Fibroblast of lung (primary cell): ENCODE results near the gene PDCD10.

Source experiments
- EZH2 ChIP-seq: IDR thresholded peaks from 2 replicates; pipeline ENCODE4 v1.5.1; 2012; ENCODE audit warnings: low read length, control low read depth, mild to moderate bottlenecking; ENCODE audit errors: missing control alignments
- TF ChIP-seq, protein P1 (sequence below), 2 donors: IDR thresholded peaks in 1 of 2; conservative IDR thresholded peaks in 1 of 2; 1 replicate in 1 of 2; 2 replicates in 1 of 2; pipeline ENCODE4 v1.5.1; 2011 to 2012; ENCODE audit warnings: low read length in 2 of 2, control low read depth in 1 of 2, inconsistent platforms in 1 of 2, low read depth in 1 of 2, mild to moderate bottlenecking in 1 of 2

GRCh38 chr3:167742338-167742737 lies 7.6 kb upstream of the PDCD10 start:
- TF ChIP-seq, protein P1, sequence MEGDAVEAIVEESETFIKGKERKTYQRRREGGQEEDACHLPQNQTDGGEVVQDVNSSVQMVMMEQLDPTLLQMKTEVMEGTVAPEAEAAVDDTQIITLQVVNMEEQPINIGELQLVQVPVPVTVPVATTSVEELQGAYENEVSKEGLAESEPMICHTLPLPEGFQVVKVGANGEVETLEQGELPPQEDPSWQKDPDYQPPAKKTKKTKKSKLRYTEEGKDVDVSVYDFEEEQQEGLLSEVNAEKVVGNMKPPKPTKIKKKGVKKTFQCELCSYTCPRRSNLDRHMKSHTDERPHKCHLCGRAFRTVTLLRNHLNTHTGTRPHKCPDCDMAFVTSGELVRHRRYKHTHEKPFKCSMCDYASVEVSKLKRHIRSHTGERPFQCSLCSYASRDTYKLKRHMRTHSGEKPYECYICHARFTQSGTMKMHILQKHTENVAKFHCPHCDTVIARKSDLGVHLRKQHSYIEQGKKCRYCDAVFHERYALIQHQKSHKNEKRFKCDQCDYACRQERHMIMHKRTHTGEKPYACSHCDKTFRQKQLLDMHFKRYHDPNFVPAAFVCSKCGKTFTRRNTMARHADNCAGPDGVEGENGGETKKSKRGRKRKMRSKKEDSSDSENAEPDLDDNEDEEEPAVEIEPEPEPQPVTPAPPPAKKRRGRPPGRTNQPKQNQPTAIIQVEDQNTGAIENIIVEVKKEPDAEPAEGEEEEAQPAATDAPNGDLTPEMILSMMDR (conservative IDR thresholded peaks at IDR 0.05 in 1 of 2, IDR thresholded peaks at IDR 0.05 in 1 of 2; ENCODE audit: low read depth in 1 of 2, low read length in 2 of 2): no peak
- TF ChIP-seq EZH2: no peak
